ENCODE results near the gene PDPK1.

Gene PDPK1

DNA sequence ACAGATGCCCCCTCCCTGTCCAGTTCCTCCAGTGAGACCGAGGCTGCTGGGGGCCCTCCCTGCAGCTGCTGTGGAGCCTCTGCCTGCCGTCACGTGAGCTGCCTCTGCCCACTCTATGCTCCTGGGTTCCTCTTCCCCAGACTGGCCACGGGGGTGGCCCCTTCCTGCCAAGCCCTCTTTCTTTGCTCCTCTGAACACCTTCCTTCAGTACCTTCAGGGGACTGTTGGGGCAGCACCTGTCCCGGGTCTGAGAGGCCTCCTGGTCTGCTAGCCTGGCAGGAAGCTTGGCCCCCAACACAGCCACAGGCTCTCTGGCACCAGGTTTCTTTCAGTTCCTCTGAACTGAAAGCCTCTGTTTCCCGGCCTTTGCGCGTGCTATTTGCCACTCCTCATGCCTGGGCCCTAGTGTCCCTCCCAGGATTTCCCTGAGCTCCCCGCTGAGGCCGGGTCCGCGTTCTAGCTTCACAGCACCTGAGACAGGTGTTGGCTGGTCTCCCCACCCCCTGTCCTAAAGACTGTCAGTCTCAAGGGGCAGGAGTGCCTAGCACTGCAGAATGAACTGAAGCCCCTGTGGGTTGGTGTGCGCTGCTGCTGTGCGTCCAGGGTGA, 30.7 kb upstream of the PDPK1 start:
- DNase-seq (ENCODE audit: low read depth): no peak

- DNase-seq (ENCODE audit: low read depth): no peak
Measured at GRCh38 chr16:2507665-2508064, 30.2 kb upstream of the PDPK1 start.

DNA sequence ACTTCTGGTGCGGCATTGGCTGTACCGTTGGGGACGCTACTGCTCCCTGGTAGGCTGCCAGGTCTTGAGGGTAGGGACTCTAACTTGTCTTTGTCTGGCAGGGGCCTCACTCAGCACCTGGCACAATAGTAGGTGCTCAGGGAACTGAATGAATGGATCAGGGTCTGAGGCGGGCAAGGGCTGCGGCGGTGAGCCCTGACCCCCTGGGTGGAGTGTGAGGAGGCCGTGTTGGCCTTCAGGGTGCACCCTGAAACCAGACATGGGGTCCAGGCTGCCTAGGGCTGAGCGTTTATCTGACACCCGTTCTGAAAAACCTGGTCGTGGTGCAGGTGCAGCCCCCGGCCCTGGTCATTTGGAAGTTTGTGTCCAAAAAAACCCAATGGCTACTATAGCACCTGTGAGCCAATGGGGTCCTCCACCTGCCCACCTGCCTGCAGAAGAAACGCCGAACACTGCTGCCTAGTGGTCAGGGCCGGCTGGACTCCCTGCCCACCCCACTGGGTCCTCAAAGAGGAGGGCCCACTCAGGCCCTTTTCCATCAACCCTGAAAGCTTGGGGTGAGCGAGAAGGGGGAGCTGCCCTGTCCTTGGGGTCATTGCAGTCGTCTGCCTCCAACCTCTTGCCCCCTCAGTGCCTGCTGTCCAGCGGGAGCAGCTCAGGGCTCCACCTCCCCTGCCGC, 29.0 kb upstream of the PDPK1 start:
- no peak for DNase-seq (ENCODE audit: low read depth)

- no peak for DNase-seq (ENCODE audit: low read depth)
Measured at GRCh38 chr16:2511128-2511800, 26.6 kb upstream of the PDPK1 start.

DNA sequence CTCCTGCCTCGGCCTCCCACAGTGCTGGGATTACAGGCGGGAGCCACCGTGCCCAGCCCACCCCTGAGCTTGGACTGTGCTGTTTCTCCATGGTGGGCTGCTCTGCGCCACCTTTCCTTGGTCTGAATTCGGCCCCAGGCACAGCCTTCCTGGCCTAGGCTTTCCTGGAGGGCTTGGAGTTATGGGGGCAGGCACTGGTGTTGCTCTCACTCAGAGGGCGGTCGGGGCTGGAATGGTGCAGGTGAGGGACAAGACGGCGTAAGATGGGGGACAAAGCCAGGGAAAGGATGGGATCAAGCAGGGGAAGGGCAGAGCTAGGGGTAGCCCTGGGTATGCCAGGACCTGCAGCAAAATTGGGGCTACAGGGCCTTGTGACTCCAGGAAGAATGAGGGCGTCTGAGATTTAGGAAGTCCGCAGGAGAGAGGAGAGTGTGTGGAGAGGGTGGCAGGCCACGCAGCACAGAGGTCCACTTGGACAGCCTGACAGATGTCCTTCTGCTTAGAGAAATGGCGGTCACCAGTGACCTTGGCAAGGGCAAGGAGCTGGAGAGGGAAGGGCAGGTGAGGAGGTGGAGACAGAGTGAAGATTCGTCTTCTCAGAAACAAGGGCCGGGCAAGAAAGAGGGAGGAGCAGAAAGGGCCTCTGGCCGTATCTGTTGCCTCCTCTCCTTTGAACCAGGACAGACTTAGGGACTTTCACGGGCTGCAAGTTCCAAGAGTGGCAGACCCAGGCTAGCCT, 25.7 kb upstream of the PDPK1 start:
- DNase-seq (ENCODE audit: low read depth): no peak

DNA sequence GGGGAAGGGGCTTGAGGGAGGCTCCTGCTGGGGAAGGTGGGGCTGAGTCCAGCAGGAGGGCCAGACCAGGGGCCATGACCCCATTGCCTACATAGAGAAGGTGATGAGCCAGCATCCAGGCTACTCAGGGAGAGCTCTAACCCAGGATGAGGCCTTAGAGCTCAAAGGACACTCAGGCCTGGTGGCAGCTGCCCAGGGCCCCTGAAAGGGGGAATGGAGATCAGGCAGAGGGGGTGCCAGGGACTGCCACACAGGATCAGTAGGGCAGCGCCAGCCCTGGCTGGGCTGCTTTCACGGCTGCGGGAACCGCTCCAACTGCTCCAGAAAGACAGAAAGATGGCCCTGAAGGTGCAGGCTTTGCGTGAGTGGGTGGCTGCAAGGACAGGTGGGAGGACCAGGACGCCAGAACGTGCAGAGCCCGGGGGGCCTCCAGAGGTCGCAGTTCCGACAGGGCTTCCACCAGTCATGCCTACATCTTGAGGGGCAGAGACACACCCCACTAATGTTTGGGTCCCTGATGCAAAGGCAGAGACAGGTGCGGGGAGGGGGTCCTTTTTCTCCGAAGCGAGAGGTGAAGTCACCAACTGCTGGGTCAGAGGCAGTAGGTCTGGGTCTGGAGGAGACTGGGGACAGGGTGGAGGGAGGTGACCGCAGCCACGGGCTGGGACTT, 25.0 kb upstream of the PDPK1 start:
- no peak for DNase-seq (ENCODE audit: low read depth)

DNA sequence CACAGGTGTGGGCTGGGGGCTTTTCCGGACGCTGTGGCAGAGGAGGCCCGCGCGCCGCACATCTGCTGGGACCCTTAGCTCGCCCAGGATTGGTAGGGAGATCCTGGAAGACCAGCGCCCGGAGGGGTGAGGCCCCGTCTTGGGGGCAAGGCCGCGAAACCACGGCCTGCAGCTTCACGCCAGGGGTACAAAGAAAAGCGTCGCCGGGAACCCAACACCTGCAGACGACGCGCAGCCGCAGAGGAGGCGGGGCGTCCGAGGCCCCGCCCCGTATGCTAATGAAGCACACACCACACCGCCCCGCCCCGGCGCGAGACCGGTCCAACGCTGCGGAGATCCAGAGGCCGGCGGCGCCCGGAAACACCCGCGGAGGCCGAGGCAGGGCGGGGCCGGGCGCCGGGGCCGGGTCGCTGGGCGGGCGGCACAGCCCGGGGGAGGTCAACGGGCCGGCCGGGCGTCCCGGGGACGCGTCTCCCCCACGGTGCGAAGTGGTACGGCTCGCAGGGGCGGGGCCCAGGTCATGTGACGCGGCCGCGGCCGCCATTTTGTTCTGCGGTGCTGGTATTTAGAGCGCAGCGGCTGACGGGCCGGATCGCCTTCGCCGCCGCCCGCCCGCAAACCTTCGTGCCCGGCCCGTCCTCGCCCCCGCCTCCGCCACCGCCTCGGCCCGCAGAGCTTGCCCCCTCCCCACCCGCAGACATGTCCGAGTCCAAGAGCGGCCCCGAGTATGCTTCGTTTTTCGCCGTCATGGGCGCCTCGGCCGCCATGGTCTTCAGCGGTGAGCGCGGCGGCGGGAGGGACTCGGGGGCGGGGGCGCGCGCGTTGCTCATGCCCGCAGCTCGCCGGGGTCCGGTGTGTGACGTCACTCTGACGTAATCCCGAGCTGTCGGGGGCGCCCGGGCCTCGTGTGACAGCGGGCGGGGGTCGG, 24.2 kb upstream of the PDPK1 start, which contains the start of gene ATP6V0C:
ATP6V0C (plus strand) TSS at position 548 of the 928 bp plus-strand sequence; CDS start at position 700, 152 bp downstream.
- DNase-seq (ENCODE audit: low read depth): no peak

- no peak for DNase-seq (ENCODE audit: low read depth)
Measured at GRCh38 chr16:2514333-2515179, 23.3 kb upstream of the PDPK1 start.

GRCh38 chr16:2515180-2515851, 22.5 kb upstream of the PDPK1 start:
- DNase-seq (ENCODE audit: low read depth): no peak

DNA sequence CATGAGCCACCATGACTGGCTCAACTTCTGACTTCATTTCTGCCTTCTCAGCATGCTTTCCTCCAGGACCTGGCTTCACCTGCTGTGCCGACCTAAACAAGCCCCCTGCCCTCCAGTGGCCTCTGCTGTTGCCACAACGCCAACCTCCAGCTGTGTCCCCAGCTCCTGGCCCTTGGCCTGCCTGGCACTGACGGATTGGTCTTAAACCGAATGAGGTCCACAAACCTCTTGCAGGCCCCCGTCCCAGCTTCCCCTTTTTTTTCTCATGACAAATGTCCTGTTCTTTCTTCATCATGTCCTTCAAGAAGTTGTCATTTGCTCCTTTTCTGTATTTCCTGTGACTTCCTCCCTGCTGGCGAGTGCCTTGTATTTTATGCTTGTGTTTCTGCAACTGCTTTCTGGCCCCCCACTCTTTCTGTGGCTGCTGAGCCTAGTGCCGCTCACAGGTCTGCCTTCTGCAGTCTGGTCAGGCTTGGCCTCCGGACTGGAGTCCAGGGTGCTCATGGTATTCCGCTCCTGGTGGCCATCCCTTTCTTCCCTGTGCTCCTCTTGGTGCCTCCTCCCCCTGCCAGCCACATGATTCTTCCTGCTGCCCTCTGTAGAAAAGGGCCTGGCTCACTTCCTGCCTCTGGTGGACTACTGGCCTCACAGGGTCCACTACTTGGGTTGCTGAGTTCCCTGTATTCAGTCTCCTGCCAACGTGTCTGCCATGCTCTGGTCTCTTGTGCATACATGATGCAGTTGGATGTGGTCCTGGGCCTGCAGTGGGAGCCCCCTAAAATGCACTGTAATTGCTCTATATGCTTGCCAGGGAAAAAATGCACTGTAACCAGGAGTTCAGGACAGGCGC, 21.2 kb upstream of the PDPK1 start:
- no peak for DNase-seq (ENCODE audit: low read depth)

GRCh38 chr16:2517954-2518605, 19.7 kb upstream of the PDPK1 start:
- no peak for DNase-seq (ENCODE audit: low read depth)

GRCh38 chr16:2518823-2519710, 18.8 kb upstream of the PDPK1 start:
- no peak for DNase-seq (ENCODE audit: low read depth)

DNA sequence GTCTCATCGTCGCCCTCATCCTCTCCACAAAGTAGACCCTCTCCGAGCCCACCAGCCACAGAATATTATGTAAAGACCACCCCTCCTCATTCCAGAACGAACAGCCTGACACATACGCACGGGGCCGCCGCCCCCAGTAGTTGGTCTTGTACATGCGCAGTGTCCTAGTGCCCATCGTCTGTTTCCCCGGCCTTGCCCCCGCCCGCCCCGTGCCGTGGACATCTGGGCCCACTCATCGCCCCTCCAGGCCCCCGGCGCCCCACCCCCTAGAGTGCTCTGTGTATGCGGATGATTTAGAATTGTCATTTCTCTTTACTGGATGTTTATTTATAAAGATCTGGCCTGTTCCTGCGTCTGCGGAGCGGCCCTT, 18.1 kb upstream of the PDPK1 start:
- DNase-seq (ENCODE audit: low read depth): no peak

DNA sequence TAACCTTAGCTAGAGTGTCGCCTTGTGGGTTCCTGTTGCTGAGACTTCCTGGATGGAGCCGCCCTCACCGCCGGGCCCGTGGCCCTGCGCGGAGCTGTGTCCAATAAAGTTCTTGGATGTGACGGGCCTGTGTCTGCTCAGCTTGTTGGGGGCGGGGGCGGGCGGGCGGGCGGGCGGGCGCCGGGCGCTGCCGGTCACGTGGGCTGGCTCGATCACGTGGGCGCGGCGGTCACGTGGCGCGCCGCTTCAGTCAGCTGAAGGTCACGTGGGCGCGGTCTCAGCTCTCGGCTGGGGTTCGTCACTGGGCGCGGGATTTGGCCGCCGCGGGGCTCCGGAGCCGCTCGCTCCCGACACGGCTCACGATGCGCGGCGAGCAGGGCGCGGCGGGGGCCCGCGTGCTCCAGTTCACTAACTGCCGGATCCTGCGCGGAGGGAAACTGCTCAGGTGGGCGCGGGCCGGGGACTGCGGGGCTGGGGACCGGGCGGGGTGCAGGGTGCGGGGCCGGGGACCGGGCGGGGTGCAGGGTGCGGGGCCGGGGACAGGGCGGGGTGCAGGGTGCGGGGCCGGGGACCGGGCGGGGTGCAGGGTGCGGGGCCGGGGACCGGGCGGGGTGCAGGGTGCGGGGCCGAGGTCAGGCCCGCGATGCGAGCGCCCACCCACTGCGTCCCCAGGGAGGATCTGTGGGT, 17.6 kb upstream of the PDPK1 start, which contains the start of gene AMDHD2:
AMDHD2 (plus strand) TSS at position 275 of the 687 bp plus-strand sequence; CDS start at position 363, 88 bp downstream.
- no peak for DNase-seq (ENCODE audit: low read depth)

- no peak for DNase-seq (ENCODE audit: low read depth)
Measured at GRCh38 chr16:2520784-2521531, 16.9 kb upstream of the PDPK1 start.

Data from non-pigmented ciliary epithelial cell (primary cell).